CD1c-positive myeloid dendritic cell (primary cell): ENCODE data around the gene ATP7B.

ENCODE experiments used
- DNase-seq: peaks from one replicate; pipeline ENCODE4 v3.0.0-alpha.2; 2016; ENCODE audit errors: extremely low spot score

The ATP7B gene

GRCh38 chr13:51894239-51894638 lies 117.0 kb downstream of the ATP7B start:
- no peak for DNase-seq

GRCh38 chr13:51892657-51893056 lies 118.6 kb downstream of the ATP7B start:
- no peak for DNase-seq

DNA sequence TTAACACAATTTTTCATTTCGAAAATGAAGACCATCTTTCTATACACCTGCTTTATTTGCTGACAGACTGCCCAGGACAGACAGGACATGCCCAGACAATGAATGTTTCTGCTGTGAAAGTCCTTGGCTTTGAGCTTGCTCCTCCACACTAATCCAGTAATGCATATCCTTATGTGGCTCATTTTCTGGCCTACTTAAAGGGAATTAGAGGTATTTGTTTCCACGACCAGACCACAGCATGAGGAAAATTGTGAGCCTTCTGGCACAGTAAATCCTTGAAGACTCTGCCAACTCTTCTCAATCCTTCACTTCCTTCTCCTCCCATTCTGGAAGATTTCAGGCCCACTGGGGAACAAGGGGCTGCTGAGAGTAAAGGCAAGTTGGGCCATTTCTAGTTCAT lies 123.8 kb downstream of the ATP7B start:
- DNase-seq, result no peak

- no peak for DNase-seq
Measured at GRCh38 chr13:51885651-51886050, 125.6 kb downstream of the ATP7B start.

DNA sequence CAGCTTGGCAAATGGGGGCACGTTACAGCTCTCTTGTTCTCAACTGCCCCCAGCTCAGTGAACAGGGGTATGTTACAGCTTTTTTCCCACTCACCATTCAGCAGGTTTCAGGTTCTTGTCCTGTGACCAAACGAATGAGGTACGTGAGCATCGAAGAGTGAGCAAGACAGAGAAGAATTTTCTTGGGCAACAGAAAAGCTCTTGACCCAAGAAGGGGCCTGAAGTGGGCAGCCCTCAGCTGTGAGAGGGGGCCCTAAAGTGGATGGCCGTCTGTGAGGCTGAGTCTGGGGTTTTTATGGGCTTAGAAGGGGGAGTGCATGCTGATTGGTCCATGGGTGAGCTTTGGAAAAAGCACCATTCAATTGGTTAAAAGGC lies 128.0 kb downstream of the ATP7B start:
- DNase-seq, result no peak
